MM.1S (cell line): Measurements from ENCODE around the gene LRRC70.
"Not testable (repeated sequence)": the region's sequence is repeated elsewhere in the genome, so short reads cannot be mapped to it uniquely, and the experiment has no call there.

Experiments used
- DNase-seq: peaks from one replicate; pipeline ENCODE4 v3.0.0-alpha.2; 2015
- H2AFZ ChIP-seq: fragments of 300-600 bp; sonication (generic); 2 replicates; pipeline ENCODE4 v1.6.0; 2016; ENCODE audit warnings: antibody characterized with exemption, low read length
- H3F3A ChIP-seq: fragments of 300-600 bp; sonication (generic); 2 replicates; pipeline ENCODE4 v1.6.1; 2016; ENCODE audit warnings: mild to moderate bottlenecking, antibody characterized with exemption, low read length, moderate library complexity, mixed read lengths; ENCODE audit not compliant: insufficient read depth
- H3K27ac ChIP-seq: fragments of 300-600 bp; sonication (generic); 2 replicates; pipeline ENCODE4 v1.5.1; 2016; ENCODE audit warnings: mild to moderate bottlenecking, low read length
- H3K27me3 ChIP-seq: fragments of 300-600 bp; sonication (generic); replicated peaks from 2 replicates; pipeline ENCODE4 v1.6.0; 2016; ENCODE audit warnings: low read length; ENCODE audit not compliant: insufficient read depth
- H3K36me3 ChIP-seq: fragments of 300-600 bp; sonication (generic); replicated peaks from 2 replicates; pipeline ENCODE4 v1.6.1; 2016; ENCODE audit warnings: mild to moderate bottlenecking, low read length, mixed read lengths; ENCODE audit not compliant: insufficient read depth
- H3K4me1 ChIP-seq: fragments of 300-600 bp; sonication (generic); 2 replicates; pipeline ENCODE4 v1.6.1; 2016; ENCODE audit warnings: low read length, mixed read lengths
- H3K4me2 ChIP-seq: fragments of 300-600 bp; sonication (generic); 2 replicates; pipeline ENCODE4 v1.6.0; 2016; ENCODE audit warnings: low read depth, low read length
- H3K4me3 ChIP-seq: fragments of 300-600 bp; sonication (generic); 2 replicates; pipeline ENCODE4 v1.5.1; 2016; ENCODE audit warnings: low read length, mixed read lengths
- H3K79me2 ChIP-seq: fragments of 300-600 bp; sonication (generic); 2 replicates; pipeline ENCODE4 v1.6.1; 2016; ENCODE audit warnings: mixed run types, low read length, mixed read lengths
- H3K9ac ChIP-seq: fragments of 300-600 bp; sonication (generic); 2 replicates; pipeline ENCODE4 v1.6.1; 2016; ENCODE audit warnings: low read length, mixed read lengths
- H3K9me2 ChIP-seq: fragments of 300-600 bp; sonication (generic); replicated peaks from 2 replicates; pipeline ENCODE4 v1.6.1; 2016; ENCODE audit warnings: mild to moderate bottlenecking, low read length, mixed read lengths; ENCODE audit not compliant: insufficient read depth
- H3K9me3 ChIP-seq: fragments of 300-600 bp; sonication (generic); replicated peaks from 2 replicates; pipeline ENCODE4 v1.6.1; 2016; ENCODE audit warnings: mild to moderate bottlenecking, low read length, mixed read lengths; ENCODE audit not compliant: insufficient read depth
- H4K20me1 ChIP-seq: fragments of 300-600 bp; sonication (generic); 2 replicates; pipeline ENCODE4 v1.6.1; 2016; ENCODE audit warnings: mild to moderate bottlenecking, low read length, moderate library complexity, mixed read lengths; ENCODE audit not compliant: insufficient read depth
- CTCF ChIP-seq: fragments of 300-600 bp; sonication (generic); IDR thresholded peaks from 2 replicates; pipeline ENCODE4 v1.5.1; 2016; ENCODE audit warnings: antibody characterized with exemption, low read length, mixed read lengths
- EZH2 ChIP-seq: fragments of 300-600 bp; sonication (generic); optimal IDR thresholded peaks from 2 replicates; pipeline ENCODE3; 2017; ENCODE audit warnings: low read depth, mild to moderate bottlenecking, antibody characterized with exemption, low read length, mixed read lengths
- EZH2phosphoT487 ChIP-seq: fragments of 300-600 bp; sonication (generic); IDR thresholded peaks from 2 replicates; pipeline ENCODE4 v1.6.1; 2018; ENCODE audit warnings: antibody characterized with exemption, low read length

LRRC70 gene

DNA sequence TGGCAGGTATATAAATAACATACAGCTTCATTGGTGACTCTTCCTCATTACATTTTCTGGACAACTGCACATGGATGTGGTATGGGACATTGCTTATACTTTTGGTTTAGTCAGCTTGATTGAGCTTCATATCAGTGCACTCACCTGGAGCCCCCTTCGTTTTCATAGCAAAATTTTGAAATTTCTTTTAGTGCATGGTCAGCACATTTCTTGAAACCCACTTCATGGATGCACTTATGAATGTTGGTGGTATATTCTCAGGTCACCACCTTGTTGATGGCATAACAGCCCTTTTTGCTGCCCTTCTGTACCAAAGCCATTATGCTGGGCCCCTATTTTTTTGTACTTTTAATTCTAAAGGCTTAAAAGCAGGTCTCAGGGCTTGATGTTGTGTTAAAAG, 16.7 kb upstream of the LRRC70 start:
- Histone ChIP-seq H3K9ac (no peak overlapping the region), H2AFZ (no peak overlapping the region), H4K20me1 (no peaks in the 10 kb centered on the region), H3K9me2 (no peaks in the 10 kb centered on the region), H3K4me2 (no peak overlapping the region), H3K4me3 (no peak overlapping the region), H3F3A (no peaks in the 10 kb centered on the region), H3K9me3 (no peaks in the 10 kb centered on the region), H3K36me3 (no peaks in the 10 kb centered on the region; the same call in 1 of the 2 replicates), H3K4me1 (no peaks in the 10 kb centered on the region), H3K27me3 (no peaks in the 10 kb centered on the region), H3K27ac (no peak overlapping the region), H3K79me2 (no peaks in the 10 kb centered on the region)
- no peak for DNase-seq
- TF ChIP-seq CTCF (no peak), EZH2 (no peak), EZH2phosphoT487 (no peak)

DNA sequence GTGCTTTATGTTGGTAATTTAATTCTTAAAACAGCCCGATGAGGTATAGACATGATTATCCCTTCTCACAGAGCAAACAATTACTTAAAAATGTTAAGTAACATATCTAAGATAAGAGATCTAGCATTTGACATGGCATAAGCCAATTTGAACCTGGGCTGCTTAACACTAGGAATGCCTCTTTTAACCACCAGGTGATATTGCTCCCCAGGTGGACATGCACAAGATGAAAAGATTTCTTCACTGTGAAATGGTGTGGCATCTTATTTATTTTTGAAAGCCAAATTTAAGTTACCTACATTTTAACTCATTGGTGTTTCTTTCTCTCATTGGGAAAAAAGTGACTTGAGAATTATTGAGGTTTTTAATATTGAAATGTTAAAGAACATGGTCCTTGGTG, 15.8 kb upstream of the LRRC70 start:
- DNase-seq, result no peak
- Histone ChIP-seq H3K4me1 (no peaks in the 10 kb centered on the region), H3K27ac (no peak overlapping the region), H3K9ac (no peak overlapping the region), H3K9me3 (no peaks in the 10 kb centered on the region), H3K4me3 (no peak overlapping the region), H3F3A (no peaks in the 10 kb centered on the region), H3K79me2 (no peaks in the 10 kb centered on the region), H3K27me3 (no peaks in the 10 kb centered on the region), H4K20me1 (no peaks in the 10 kb centered on the region), H2AFZ (no peak overlapping the region), H3K4me2 (no peak overlapping the region), H3K36me3 (no peaks in the 10 kb centered on the region; the same call in 1 of the 2 replicates), H3K9me2 (no peaks in the 10 kb centered on the region)
- TF ChIP-seq CTCF (peak; percentile 23), EZH2 (no peak)

DNA sequence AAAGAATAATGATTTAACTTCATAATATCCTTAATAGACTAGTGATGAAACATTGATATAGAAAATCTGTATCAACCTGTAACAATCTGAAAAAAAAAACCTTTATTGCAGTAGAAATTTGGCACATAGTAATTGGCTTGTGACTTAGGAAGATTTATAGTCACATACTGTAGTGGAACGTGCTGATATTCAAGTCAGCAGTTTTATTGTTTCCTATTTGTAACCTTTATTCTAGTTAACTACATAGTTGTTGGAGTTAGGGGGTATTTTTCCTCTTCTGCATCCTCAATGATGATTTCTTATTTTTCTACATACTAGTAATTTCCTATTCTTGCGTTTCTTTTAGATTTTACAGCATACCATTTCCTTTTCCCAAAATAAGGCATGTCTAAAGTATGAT, 14.5 kb upstream of the LRRC70 start:
- H3K79me2 ChIP-seq, result no peaks in the 10 kb centered on the region
- no peak overlapping the region for H3K27ac ChIP-seq
- no peaks in the 10 kb centered on the region for H3K27me3 ChIP-seq
- no peak overlapping the region for H3K4me3 ChIP-seq
- no peaks in the 10 kb centered on the region for H3F3A ChIP-seq
- no peaks in the 10 kb centered on the region for H4K20me1 ChIP-seq
- no peak overlapping the region for H2AFZ ChIP-seq
- DNase-seq, result no peak
- no peaks in the 10 kb centered on the region for H3K9me2 ChIP-seq
- no peak overlapping the region for H3K4me2 ChIP-seq
- no peaks in the 10 kb centered on the region; the same call in 1 of the 2 replicates for H3K36me3 ChIP-seq
- no peaks in the 10 kb centered on the region for H3K9me3 ChIP-seq
- H3K9ac ChIP-seq, result no peak overlapping the region
- H3K4me1 ChIP-seq, result no peaks in the 10 kb centered on the region
- TF ChIP-seq EZH2 (no peak), CTCF (no peak), EZH2phosphoT487 (no peak)

DNA sequence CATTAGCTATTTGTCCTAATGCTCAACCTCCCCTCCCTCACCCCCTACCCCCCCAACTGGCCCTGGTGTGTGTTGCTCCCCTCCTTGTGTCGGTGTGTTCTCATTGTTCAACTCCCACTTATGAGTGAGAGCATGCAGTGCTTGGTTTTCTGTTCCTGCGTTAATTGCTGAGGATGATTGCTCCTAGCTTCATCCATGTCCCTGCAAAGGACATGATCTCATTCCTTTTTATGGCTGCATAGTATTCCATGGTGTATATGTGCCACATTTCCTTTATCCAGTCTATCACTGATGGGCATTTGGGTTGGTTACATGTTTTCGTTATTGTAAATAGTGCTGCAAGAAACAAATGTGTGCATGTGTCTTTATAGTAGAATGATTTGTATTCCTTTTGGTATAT, 12.9 kb upstream of the LRRC70 start:
- H3K4me2 ChIP-seq, H3K9me2 ChIP-seq, H2AFZ ChIP-seq, H3K4me1 ChIP-seq, H3K27me3 ChIP-seq, H3K36me3 ChIP-seq, H3K9me3 ChIP-seq, H3K79me2 ChIP-seq, DNase-seq, H3K4me3 ChIP-seq, H3K9ac ChIP-seq, H3K27ac ChIP-seq, H3F3A ChIP-seq, H4K20me1 ChIP-seq: not testable (repeated sequence)
